OCI-LY3 (cell line): ENCODE results near the gene ZNF665.

Experiments
- CTCF ChIP-seq: fragments of 200-600, 300-600 bp; sonication (generic); IDR thresholded peaks from 2 replicates; pipeline ENCODE4 v1.5.1; 2014; ENCODE audit warnings: antibody characterized with exemption, low read length, low read depth
- EZH2phosphoT487 ChIP-seq: fragments of 200-600 bp; shearing (Covaris generic); IDR thresholded peaks from 2 replicates; pipeline ENCODE4 v1.6.1; 2018; ENCODE audit warnings: antibody characterized with exemption, mixed run types, low read depth

DNA sequence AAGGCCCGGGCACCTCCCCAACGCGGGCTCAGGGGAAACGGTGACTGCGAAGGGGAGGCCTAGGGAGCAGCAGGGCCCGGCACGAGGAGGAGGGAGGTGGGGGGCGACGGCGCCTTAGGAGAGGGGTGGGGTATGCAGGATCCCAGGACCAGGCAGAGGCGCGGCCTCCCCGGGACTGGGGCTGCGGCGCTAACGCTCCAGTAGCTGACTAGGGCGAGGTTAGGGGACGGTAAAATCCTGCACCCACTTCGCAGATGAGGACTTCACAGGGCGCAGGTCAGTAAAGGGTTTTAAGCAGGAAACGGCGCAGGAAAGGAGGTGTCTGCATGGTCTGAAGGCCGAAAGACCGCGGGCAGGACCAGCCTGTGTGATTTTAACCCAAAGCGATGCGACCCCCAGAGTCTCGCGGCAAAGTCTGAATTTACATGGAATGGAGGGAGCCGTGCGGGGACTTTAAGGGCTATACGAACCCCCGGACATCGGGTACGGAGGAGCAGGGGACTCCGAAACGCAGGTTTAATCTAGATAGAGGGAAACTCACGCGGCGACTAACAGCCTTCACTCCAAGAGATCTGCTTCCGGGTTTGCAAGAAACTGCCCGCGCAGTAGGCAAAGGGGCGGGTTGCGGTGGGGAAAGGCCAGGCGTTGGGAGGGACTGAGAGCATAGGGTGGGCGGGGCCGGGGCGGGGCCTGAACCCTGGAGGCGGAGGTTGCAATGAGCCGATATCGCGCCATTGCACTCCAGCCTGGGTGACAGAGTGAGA is at the start of gene ZNF665:
- TF ChIP-seq CTCF = no peak
- TF ChIP-seq EZH2phosphoT487 = no peak
